GM13976 (cell line): ENCODE measurements around the gene FLVCR2.

Source experiments
- DNase-seq: peaks from one replicate; pipeline ENCODE4 v3.0.0; 2012; ENCODE audit warnings: low spot score
- CTCF ChIP-seq: IDR thresholded peaks from 2 replicates; pipeline ENCODE4 v1.5.1; 2012; ENCODE audit warnings: borderline replicate concordance, mild to moderate bottlenecking; ENCODE audit not compliant: insufficient read depth; ENCODE audit errors: extremely low read depth, missing control alignments, control extremely low read depth
- in situ Hi-C: fragments of 300-500 bp; cut with MboI; formaldehyde crosslinking; loops from one replicate; pipeline ENCODE4 v1.12.0; 2022; ENCODE audit warnings: low sequenced_read_pairs, mixed read lengths, inconsistent platforms; ENCODE audit not compliant: unreplicated experiment

FLVCR2 gene, protein sequence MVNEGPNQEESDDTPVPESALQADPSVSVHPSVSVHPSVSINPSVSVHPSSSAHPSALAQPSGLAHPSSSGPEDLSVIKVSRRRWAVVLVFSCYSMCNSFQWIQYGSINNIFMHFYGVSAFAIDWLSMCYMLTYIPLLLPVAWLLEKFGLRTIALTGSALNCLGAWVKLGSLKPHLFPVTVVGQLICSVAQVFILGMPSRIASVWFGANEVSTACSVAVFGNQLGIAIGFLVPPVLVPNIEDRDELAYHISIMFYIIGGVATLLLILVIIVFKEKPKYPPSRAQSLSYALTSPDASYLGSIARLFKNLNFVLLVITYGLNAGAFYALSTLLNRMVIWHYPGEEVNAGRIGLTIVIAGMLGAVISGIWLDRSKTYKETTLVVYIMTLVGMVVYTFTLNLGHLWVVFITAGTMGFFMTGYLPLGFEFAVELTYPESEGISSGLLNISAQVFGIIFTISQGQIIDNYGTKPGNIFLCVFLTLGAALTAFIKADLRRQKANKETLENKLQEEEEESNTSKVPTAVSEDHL

DNA sequence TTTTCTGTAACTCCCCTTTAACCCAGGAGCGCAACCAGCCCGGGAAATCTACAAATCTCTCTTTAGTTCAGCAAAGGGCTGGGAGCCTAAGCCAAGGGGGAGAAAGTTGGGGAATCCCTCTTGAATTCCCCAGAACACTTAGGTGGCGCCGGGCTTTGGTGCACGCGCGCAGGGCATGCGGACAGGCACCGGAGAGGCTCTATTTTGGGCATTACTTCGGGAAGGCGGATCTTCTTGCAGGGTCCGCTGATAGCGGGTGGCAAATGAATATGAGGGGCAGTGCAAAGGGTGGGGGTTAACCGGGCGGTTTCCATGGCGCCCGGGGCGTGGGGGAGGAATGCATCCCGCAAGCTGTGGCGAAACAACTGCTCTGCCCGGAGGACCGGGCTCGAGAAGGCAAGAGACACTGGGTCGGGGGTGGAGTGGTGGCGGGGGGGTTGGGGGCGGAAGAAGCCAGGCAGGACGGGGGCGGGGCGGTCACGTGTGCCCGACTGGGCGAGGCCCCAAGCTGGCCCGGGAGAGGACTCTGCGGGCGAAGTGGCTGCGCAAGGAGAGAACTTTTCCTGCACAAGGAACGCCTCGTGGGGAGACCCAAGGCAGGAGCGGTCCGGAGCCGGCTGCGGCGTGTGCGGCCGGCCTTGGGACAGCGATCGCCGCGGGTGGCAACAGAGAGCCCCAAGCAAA is at the start of gene FLVCR2:
TSS of gene FLVCR2 (plus strand) at position 519 of the 684 bp plus-strand sequence. CDS start 353 bp downstream, outside the sequence.
- DNase-seq = peak; percentile 86
- TF ChIP-seq CTCF = no peak
- in situ Hi-C loops = loop anchor here (5.0 kb wide), 1 partner anchor 74 kb away; no protein-coding TSS in a partner anchor

GRCh38 chr14:75531256-75531655 is 47.2 kb upstream of the FLVCR2 start:
- no peak for TF ChIP-seq CTCF
- in situ Hi-C loops = no loop called here
- no peak for DNase-seq

DNA sequence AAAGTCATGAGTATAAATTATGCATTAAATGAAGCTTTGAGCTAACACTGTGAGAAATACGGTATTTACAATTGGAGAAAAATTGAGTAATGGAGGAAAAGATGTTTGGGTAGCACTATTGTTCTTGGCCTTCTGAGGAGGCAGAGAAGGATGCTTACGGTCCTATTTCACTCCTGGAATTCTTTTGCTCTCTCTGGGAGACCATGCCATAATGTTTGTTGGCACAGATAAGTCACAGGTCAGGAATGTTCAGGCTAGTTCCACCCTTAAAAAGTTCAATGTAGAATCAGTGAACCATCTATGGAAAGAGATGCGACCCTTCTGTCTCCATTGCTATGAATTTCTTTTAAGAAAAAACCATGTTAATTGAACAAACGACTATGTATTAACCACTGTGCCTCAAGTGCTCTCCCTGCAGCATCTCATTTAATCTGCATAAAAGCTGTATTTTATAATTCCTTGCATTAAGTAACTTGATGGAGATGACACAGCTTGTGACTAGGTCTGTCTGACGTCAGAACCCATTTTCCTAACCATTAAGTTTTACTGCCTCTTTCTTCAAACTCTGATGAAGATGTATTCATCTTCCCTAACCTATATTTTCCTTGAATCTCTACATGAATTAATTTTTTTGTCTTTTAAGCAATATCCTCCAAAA is 46.6 kb upstream of the FLVCR2 start:
- TF ChIP-seq CTCF = no peak
- no peak for DNase-seq
- in situ Hi-C loops = no loop called here

DNA sequence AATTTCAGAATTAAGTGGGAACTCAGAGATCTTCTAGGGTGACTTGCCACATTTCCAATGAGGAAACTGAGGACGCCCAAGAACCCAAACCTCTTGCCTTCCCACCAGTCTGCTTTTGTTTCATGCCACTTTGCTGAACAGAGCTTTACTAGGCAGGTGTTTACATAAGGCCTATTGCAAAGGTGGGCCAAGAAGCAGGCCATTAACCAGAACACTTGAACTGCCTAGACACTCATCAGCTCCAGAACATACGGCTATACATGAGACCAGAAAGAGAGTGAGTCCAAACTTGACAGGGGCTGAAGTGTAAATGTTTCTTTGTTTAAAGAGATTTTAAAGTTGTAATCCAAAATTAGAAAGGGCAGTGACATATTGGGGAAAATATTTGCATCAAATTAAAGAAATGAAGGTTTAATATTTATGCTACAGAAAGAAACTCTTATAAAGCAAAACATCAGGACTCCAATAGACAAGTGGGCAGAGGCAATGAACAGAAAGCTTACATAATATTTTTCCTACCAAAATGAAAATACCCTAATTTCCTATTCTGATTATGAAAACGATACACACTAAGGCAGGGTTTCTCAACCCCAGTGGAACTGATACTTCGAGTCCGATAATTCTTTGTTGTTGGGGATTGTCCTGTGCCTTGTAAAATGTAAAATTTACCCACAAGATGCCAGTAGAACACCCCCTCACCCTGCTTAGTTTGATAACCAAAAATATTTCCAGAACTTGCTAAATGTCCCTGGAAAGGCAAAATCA is 44.4 kb upstream of the FLVCR2 start:
- in situ Hi-C loops = no loop called here
- no peak for DNase-seq
- TF ChIP-seq CTCF = no peak

DNA sequence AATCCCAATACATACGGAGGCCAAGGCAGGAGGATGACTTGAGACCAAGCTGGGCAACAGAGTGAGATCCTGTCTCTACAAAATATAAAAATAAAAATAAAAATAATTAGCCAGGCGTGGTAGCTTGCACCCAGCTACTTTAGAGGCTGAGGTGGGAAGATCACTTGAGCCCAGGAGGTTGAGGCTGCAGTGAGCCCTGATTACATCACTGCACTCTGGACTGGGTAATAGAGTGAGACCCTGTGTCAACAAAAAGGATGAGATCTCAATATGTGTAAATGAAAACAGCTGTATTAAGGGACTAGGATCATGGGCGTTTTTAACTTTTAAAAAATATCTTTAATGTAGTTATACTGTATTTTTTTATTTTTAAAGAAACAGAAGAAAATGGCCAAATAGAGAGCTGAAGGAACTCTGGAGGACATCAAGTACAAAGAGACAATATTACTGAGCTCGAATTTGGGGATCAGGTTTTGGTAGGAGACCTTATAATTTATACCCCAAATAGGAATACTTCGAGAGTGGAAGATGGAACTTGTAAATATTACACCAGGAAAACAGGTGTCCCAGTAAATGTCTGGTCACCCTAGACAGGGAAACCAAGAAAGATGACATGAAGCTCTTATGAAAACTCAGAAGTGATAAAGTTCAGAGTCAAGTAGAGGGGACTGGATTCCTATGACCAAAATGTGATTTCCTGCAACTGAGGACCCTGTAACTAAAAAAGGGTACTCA is 43.1 kb upstream of the FLVCR2 start:
- no peak for DNase-seq
- TF ChIP-seq CTCF = no peak
- in situ Hi-C loops = no loop called here
